Activated CD4-positive, alpha-beta T cell treated with anti-CD3 and anti-CD28 coated beads for 48 hours (primary cell): ENCODE results near the gene BLTP2.
"Not testable (repeated sequence)": the region's sequence is repeated elsewhere in the genome, so short reads cannot be mapped to it uniquely, and the experiment has no call there.

Source experiments
- DNase-seq: peaks from one replicate; pipeline ENCODE4 v3.0.0-alpha.2; 2020

The BLTP2 gene

GRCh38 chr17:28644787-28645575, at the start of gene BLTP2:
BLTP2 (minus strand) TSS chr17:28645158; CDS start chr17:28645056, 102 bp downstream.
- DNase-seq: peak; percentile 97

- no peak for DNase-seq
Observed at GRCh38 chr17:28693869-28694268, 48.9 kb upstream of the BLTP2 start.

GRCh38 chr17:28689011-28689410, 44.1 kb upstream of the BLTP2 start:
- DNase-seq: no peak

- DNase-seq: no peak
Observed at GRCh38 chr17:28688481-28688880, 43.5 kb upstream of the BLTP2 start.

GRCh38 chr17:28686296-28686695, 41.3 kb upstream of the BLTP2 start:
- no peak for DNase-seq

GRCh38 chr17:28685366-28685765, 40.4 kb upstream of the BLTP2 start:
- DNase-seq: no peak

- no peak for DNase-seq
Observed at GRCh38 chr17:28684963-28685362, 40.0 kb upstream of the BLTP2 start.

DNA sequence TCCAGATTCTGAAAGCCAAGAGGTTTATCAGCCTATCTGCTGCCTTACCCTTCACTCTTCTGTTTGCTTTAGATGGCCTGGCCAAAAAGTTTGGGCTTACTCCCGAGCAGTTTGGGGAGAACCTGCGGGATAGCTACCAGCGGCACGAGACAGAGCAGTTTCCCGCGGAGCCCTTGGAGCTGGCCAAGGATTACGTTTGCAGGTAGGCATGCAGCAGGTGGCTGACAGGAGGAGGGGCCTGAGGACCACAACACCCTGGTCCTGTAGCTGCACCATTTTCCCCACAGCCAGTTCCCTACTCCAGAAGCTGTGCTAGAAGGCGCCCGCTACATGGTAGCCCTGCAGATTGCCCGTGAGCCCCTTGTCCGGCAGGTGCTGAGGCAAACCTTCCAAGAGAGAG, 37.7 kb upstream of the BLTP2 start:
- DNase-seq: no peak

GRCh38 chr17:28675980-28676379, 31.0 kb upstream of the BLTP2 start:
- no peak for DNase-seq

DNA sequence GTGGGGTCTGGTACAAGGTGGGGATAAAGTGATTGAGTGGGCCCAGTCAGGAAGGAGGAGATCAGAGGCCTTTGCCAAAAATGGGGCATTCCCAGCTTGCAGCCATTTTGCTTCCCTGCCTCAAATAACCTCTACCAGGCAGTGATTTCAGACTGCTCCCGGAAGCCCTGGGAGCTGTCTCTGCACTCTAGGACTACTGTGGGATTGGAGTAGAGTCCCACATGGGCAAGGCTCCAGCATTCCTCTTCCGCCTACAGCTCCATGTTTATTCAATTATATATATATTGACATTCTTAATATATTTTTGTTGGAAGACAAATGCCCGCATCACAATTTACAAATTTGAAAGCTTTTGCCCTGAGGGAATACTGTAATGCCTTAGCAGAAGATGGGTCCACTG, 30.5 kb upstream of the BLTP2 start:
- no peak for DNase-seq

DNA sequence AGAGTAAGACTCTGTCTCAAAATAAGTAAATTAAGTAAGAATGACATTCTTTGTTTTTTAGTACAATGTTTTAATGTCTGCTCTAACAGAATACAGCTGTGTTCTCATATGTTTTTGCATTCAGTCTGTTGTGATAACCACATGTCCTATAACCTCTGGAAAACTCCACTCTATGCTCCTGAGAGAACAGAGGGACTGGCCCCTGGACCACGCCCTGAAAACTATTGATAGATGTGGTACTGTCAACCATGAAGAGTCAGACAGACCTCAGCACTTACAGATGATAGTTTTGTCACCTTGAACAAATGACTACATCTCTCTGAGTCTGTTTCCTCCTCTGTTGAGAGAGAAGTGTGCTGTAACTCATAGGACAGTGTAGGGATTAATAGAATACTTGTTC, 25.0 kb upstream of the BLTP2 start:
- no peak for DNase-seq

DNA sequence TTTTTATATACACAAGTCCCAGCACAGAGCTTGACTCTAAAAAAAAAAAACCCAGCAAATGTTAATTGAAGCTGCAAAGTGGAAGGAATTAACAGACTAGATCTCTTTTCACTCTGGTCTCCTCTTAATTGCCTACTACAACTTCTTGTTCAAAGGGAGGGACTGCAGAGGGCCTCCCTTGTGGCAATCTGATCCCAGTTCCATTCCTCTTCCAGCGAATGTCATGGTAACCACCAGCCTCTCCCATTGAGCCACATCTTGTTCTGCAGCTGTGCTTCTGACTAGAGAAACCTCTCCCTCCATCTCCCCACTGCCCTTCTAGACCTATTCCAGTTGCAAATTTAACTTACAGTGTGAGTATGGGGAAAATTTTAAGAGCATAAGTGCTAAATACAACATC, 22.9 kb upstream of the BLTP2 start:
- DNase-seq: no peak

- DNase-seq: no peak
Observed at GRCh38 chr17:28665994-28666393, 21.0 kb upstream of the BLTP2 start.

- no peak for DNase-seq
Observed at GRCh38 chr17:28663723-28664122, 18.8 kb upstream of the BLTP2 start.

GRCh38 chr17:28662527-28662829, 17.5 kb upstream of the BLTP2 start:
- no peak for DNase-seq

DNA sequence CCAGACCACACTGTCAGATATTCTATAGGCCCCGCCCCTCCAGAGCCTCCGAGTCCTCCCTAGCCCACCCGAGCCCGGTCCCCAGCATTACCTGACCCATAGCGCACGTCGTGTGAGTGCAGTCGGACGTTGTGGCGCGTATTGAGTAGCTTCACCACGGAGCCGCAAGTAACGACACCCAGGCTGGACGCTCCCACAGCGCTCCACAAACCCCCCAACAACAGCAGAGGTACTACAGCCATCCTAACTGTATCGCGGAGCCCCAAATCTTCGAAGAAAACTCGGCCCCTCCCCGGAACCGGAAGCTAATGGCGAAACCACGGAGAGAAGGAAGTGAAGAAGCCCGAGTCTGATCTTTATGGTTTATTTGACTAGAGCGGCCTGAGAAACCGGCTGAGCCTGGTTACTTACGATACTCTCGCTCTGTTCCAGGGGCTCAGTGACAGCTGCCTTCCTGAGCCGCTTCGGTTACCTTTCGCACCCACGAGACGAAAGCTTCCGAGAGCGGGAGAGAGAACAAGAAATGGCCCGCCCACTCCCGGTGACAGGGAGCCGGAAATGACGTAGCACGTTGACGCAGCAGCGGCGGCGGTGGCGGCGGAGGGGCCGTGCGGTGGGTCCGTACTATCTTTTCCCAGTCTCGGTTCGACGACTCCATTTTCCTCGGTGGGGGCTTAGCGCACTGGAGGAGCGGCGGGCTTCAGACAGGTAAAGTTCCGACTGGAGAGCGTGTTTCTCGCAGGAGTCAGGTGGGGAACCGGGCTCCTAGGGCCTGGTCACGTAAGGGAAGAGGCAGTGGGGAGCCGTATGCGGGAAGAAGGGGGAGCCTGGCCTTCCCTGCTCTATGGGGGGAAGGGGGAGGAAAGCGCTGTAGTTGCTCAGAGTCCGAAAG, 16.9 kb upstream of the BLTP2 start, which contains the start of the genes SDF2 and SUPT6H:
TSS of gene SDF2 (minus strand) at position 272 of the 892 bp plus-strand sequence. CDS start at position 242, 30 bp downstream.
TSS of gene SUPT6H (plus strand) at position 571 of the 892 bp plus-strand sequence. CDS start 11,197 bp downstream, outside the sequence.
- peak; percentile 98 for DNase-seq

GRCh38 chr17:28659497-28659881, 14.5 kb upstream of the BLTP2 start:
- not testable (repeated sequence) for DNase-seq

DNA sequence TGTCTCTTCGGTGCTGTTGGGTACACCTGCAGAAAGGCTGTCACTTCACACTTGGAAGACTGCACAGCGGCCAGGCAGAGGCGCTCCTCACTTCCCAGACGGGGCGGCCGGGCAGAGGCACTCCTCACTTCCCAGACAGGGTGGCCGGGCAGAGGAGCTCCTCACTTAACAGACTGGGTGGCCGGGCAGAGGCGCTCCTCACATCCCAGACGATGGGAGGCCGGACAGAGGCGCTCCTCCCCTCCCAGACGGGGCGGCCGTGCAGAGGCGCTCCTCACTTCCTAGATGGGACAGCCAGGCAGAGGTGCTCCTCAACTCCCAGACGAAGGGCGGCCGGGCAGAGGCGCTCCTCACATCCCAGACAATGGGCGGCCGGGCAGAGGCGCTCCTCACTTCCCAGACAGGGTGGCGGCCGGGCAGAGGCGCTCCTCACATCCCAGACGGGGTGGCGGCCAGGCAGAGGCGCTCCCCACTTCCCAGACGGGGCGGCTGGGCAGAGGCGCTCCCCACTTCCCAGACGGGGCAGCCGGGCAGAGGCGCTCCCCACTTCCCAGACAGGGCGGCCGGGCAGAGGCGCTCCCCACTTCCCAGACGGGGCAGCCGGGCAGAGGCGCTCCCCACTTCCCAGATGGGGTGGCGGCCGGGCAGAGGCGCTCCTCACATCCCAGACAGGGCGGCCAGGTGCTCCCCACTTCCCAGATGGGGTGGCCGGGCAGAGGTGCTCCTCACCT, 14.0 kb upstream of the BLTP2 start:
- not testable (repeated sequence) for DNase-seq

- DNase-seq: not testable (repeated sequence)
Observed at GRCh38 chr17:28658342-28658741, 13.4 kb upstream of the BLTP2 start.

- no peak for DNase-seq
Observed at GRCh38 chr17:28657756-28658155, 12.8 kb upstream of the BLTP2 start.

DNA sequence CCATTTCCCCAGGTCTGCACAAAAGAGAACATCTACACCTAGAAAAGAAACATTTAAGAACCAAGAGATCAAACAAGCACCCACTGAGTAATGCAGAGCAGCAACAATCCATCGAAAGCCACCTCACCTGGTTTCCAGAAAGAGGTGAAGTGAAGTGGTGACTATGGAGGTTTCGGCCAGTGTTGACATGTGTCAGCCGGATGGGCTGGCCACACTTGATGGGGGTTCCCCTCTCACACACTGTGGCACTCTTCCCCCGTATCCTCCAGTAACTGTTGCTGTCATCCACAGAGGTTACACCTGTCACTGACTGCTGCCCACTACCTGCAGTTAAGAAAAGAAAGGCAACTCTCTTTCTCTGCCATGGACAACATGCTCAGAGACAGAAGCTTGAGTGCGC, 10.2 kb upstream of the BLTP2 start:
- no peak for DNase-seq

GRCh38 chr17:28648698-28649097, 3.7 kb upstream of the BLTP2 start:
- no peak for DNase-seq

GRCh38 chr17:28646039-28646754, 1.2 kb upstream of the BLTP2 start:
- DNase-seq: no peak
